Liver (tissue), 3 donors: ENCODE measurements around the gene RBMX.
"Not testable (repeated sequence)": the region's sequence is repeated elsewhere in the genome, so short reads cannot be mapped to it uniquely, and the experiment has no call there.

Experiments
- HNF4A ChIP-seq, 2 donors: conservative IDR thresholded peaks; 2 replicates each; pipeline ENCODE4 v1.6.1; 2016; ENCODE audit warnings: antibody characterized with exemption in 2 of 2, mild to moderate bottlenecking in 2 of 2
- NR2F2 ChIP-seq: IDR thresholded peaks from 2 replicates; pipeline ENCODE4 v1.6.1; 2016; ENCODE audit warnings: antibody characterized with exemption
- ZBTB33 ChIP-seq: IDR thresholded peaks from 2 replicates; pipeline ENCODE4 v1.6.1; 2016; ENCODE audit warnings: antibody characterized with exemption
- TF ChIP-seq, protein P1 (sequence below): fragments of 150-350 bp; IDR thresholded peaks from 2 replicates; pipeline ENCODE4 v1.5.1; 2017; ENCODE audit warnings: improper control_type of control experiment, low read depth, low read length; ENCODE audit not compliant: missing input control
- TF ChIP-seq, protein P2 (sequence below): IDR thresholded peaks from 2 replicates; pipeline ENCODE4 v1.6.1; 2016; ENCODE audit warnings: antibody characterized with exemption, mild to moderate bottlenecking
- donor health status: healthy.
- donor health status: healthy.

GRCh38 chrX:136911661-136912060 is 31.1 kb upstream of the RBMX start:
- TF ChIP-seq, protein P1, sequence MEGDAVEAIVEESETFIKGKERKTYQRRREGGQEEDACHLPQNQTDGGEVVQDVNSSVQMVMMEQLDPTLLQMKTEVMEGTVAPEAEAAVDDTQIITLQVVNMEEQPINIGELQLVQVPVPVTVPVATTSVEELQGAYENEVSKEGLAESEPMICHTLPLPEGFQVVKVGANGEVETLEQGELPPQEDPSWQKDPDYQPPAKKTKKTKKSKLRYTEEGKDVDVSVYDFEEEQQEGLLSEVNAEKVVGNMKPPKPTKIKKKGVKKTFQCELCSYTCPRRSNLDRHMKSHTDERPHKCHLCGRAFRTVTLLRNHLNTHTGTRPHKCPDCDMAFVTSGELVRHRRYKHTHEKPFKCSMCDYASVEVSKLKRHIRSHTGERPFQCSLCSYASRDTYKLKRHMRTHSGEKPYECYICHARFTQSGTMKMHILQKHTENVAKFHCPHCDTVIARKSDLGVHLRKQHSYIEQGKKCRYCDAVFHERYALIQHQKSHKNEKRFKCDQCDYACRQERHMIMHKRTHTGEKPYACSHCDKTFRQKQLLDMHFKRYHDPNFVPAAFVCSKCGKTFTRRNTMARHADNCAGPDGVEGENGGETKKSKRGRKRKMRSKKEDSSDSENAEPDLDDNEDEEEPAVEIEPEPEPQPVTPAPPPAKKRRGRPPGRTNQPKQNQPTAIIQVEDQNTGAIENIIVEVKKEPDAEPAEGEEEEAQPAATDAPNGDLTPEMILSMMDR = not testable (repeated sequence)
- not testable (repeated sequence) for TF ChIP-seq HNF4A (conservative IDR thresholded peaks at IDR 0.05); NR2F2; ZBTB33
- TF ChIP-seq, protein P2, sequence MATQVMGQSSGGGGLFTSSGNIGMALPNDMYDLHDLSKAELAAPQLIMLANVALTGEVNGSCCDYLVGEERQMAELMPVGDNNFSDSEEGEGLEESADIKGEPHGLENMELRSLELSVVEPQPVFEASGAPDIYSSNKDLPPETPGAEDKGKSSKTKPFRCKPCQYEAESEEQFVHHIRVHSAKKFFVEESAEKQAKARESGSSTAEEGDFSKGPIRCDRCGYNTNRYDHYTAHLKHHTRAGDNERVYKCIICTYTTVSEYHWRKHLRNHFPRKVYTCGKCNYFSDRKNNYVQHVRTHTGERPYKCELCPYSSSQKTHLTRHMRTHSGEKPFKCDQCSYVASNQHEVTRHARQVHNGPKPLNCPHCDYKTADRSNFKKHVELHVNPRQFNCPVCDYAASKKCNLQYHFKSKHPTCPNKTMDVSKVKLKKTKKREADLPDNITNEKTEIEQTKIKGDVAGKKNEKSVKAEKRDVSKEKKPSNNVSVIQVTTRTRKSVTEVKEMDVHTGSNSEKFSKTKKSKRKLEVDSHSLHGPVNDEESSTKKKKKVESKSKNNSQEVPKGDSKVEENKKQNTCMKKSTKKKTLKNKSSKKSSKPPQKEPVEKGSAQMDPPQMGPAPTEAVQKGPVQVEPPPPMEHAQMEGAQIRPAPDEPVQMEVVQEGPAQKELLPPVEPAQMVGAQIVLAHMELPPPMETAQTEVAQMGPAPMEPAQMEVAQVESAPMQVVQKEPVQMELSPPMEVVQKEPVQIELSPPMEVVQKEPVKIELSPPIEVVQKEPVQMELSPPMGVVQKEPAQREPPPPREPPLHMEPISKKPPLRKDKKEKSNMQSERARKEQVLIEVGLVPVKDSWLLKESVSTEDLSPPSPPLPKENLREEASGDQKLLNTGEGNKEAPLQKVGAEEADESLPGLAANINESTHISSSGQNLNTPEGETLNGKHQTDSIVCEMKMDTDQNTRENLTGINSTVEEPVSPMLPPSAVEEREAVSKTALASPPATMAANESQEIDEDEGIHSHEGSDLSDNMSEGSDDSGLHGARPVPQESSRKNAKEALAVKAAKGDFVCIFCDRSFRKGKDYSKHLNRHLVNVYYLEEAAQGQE = not testable (repeated sequence)
